Uterus (tissue), 2 donors: ENCODE results near the gene GLOD4.
"Not testable (repeated sequence)": the region's sequence is repeated elsewhere in the genome, so short reads cannot be mapped to it uniquely, and the experiment has no call there.

Experiments
- CTCF ChIP-seq, 4 experiments: fragments of 200-600 bp in 2 of 4; fragments of 450-650 bp in 2 of 4; sonication (generic) in 2 of 4; IDR thresholded peaks; one replicate each; pipeline ENCODE4 v1.5.1; 2016 to 2019; ENCODE audit warnings: antibody characterized with exemption in 4 of 4, mild to moderate bottlenecking in 2 of 4, moderate library complexity in 1 of 4
- POLR2A ChIP-seq, 2 donors: fragments of 450-650 bp; IDR thresholded peaks; one replicate each; pipeline ENCODE4 v1.6.1; 2016; ENCODE audit warnings: antibody characterized with exemption in 2 of 2, mild to moderate bottlenecking in 1 of 2, moderate library complexity in 1 of 2

GRCh38 chr17:785901-786300 is 3.8 kb upstream of the GLOD4 start:
- TF ChIP-seq CTCF, POLR2A (IDR thresholded peaks at IDR 0.05): not testable (repeated sequence)
